Stimulated activated CD4-positive, alpha-beta T cell treated with anti-CD3 and anti-CD28 coated beads, Interleukin-1b, Interleukin-23, amount 100 ng/mL, for 1 hour (primary cell): Measurements from ENCODE around the gene CALCR.

Source experiments
- DNase-seq, 2 donors: peaks; one replicate each; pipeline ENCODE4 v3.0.0-alpha.2; 2020; ENCODE audit warnings: low read depth in 2 of 2

The CALCR gene

GRCh38 chr7:93448176-93448575 lies 126.3 kb downstream of the CALCR start:
- DNase-seq, result no peak

- DNase-seq, result no peak
Measured at GRCh38 chr7:93447509-93447908, 127.0 kb downstream of the CALCR start.

GRCh38 chr7:93442478-93443224 lies 131.9 kb downstream of the CALCR start:
- DNase-seq, result no peak

GRCh38 chr7:93435791-93436190 lies 138.7 kb downstream of the CALCR start:
- no peak for DNase-seq

GRCh38 chr7:93432130-93432529 lies 142.4 kb downstream of the CALCR start:
- DNase-seq, result no peak

GRCh38 chr7:93430917-93431588 lies 143.5 kb downstream of the CALCR start:
- DNase-seq, result no peak

- DNase-seq, result no peak
Measured at GRCh38 chr7:93429563-93429962, 145.0 kb downstream of the CALCR start.

GRCh38 chr7:93427107-93427506 lies 147.4 kb downstream of the CALCR start:
- DNase-seq, result no peak

GRCh38 chr7:93426155-93426696 lies 148.3 kb downstream of the CALCR start:
- no peak for DNase-seq

GRCh38 chr7:93414574-93414973 lies 159.9 kb downstream of the CALCR start:
- DNase-seq, result no peak

- no peak for DNase-seq
Measured at GRCh38 chr7:93409324-93409723, 165.2 kb downstream of the CALCR start.

- no peak for DNase-seq
Measured at GRCh38 chr7:93407239-93407638, 167.3 kb downstream of the CALCR start.

GRCh38 chr7:93402944-93403343 lies 171.6 kb downstream of the CALCR start:
- no peak for DNase-seq

GRCh38 chr7:93399642-93400041 lies 174.9 kb downstream of the CALCR start:
- DNase-seq, result no peak

- DNase-seq, result no peak
Measured at GRCh38 chr7:93392984-93393383, 181.5 kb downstream of the CALCR start.

GRCh38 chr7:93390660-93391059 lies 183.9 kb downstream of the CALCR start:
- no peak for DNase-seq

GRCh38 chr7:93382362-93382761 lies 192.2 kb downstream of the CALCR start:
- no peak for DNase-seq

GRCh38 chr7:93378131-93378760 lies 196.3 kb downstream of the CALCR start:
- no peak for DNase-seq

- no peak for DNase-seq
Measured at GRCh38 chr7:93375603-93376002, 198.9 kb downstream of the CALCR start.
